Astrocyte (in vitro differentiated cells and primary cell): ENCODE measurements around the gene FSIP1. TPM values are rescaled to one million over a fixed set of nuclear protein-coding genes. Genes with fewer than 3 reads are reported as not detected.

ENCODE experiments used
- DNase-seq: peaks from one replicate; pipeline ENCODE4 v3.0.0-alpha.2; 2010; ENCODE audit warnings: low read depth
- FAIRE-seq: peaks from 2 replicates; lab custom pipeline; 2011; peaks lifted over from hg19 to GRCh38; lab: Jason Lieb, UNC
- H2AFZ ChIP-seq: 2 replicates; pipeline ENCODE4 v1.6.0; 2012; ENCODE audit warnings: low read depth, low read length, inconsistent platforms
- H3K27ac ChIP-seq: 2 replicates; pipeline ENCODE4 v1.5.1; 2011; ENCODE audit warnings: low read depth, low read length, inconsistent platforms
- H3K27me3 ChIP-seq: 2 replicates; pipeline ENCODE4 v1.6.0; 2011; ENCODE audit warnings: low read length, inconsistent platforms; ENCODE audit not compliant: insufficient read depth
- H3K36me3 ChIP-seq: 2 replicates; pipeline ENCODE4 v1.5.1; 2011; ENCODE audit warnings: low read length, inconsistent platforms; ENCODE audit not compliant: insufficient read depth
- H3K4me1 ChIP-seq: 2 replicates; pipeline ENCODE4 v1.5.1; 2011; ENCODE audit warnings: low read length, inconsistent platforms; ENCODE audit not compliant: insufficient read depth
- H3K4me2 ChIP-seq: 2 replicates; pipeline ENCODE4 v1.6.0; 2012; ENCODE audit warnings: low read length, inconsistent platforms
- H3K4me3 ChIP-seq: 2 replicates; pipeline ENCODE4 v1.5.1; 2011; ENCODE audit warnings: low read depth, mild to moderate bottlenecking, low read length, inconsistent platforms; ENCODE audit not compliant: insufficient read depth
- H3K79me2 ChIP-seq: 2 replicates; pipeline ENCODE4 v1.6.0; 2012; ENCODE audit warnings: mild to moderate bottlenecking, low read length, inconsistent platforms; ENCODE audit not compliant: insufficient read depth
- H3K9ac ChIP-seq: 2 replicates; pipeline ENCODE4 v1.6.0; 2012; ENCODE audit warnings: mild to moderate bottlenecking, low read length, inconsistent platforms
- H3K9me3 ChIP-seq: 2 replicates; pipeline ENCODE4 v1.5.1; 2012; ENCODE audit warnings: low read depth, mild to moderate bottlenecking, low read length, inconsistent platforms; ENCODE audit not compliant: insufficient read depth
- H4K20me1 ChIP-seq: 2 replicates; pipeline ENCODE4 v1.6.0; 2012; ENCODE audit warnings: low read length, inconsistent platforms; ENCODE audit not compliant: insufficient read depth
- H3K27ac Mint-ChIP-seq: one replicate; pipeline ENCODE4 v1.8.0; 2021; ENCODE audit warnings: mild to moderate bottlenecking, mixed read lengths; ENCODE audit not compliant: unreplicated experiment
- H3K27me3 Mint-ChIP-seq: one replicate; pipeline ENCODE4 v1.8.0; 2021; ENCODE audit warnings: low read depth, mixed read lengths; ENCODE audit not compliant: unreplicated experiment
- H3K36me3 Mint-ChIP-seq: one replicate; pipeline ENCODE4 v1.8.0; 2021; ENCODE audit warnings: low read depth, mixed read lengths; ENCODE audit not compliant: unreplicated experiment
- H3K4me1 Mint-ChIP-seq: one replicate; pipeline ENCODE4 v1.8.0; 2021; ENCODE audit warnings: low read depth, mixed read lengths; ENCODE audit not compliant: unreplicated experiment
- H3K4me3 Mint-ChIP-seq: one replicate; pipeline ENCODE4 v1.8.0; 2021; ENCODE audit warnings: mild to moderate bottlenecking, moderate library complexity, mixed read lengths; ENCODE audit not compliant: unreplicated experiment
- H3K9me3 Mint-ChIP-seq: one replicate; pipeline ENCODE4 v1.8.0; 2021; ENCODE audit warnings: mild to moderate bottlenecking, mixed read lengths; ENCODE audit not compliant: unreplicated experiment
- EZH2 ChIP-seq: IDR thresholded peaks from 2 replicates; pipeline ENCODE4 v1.6.1; 2012; ENCODE audit warnings: mild to moderate bottlenecking, low read length, inconsistent platforms; ENCODE audit not compliant: insufficient read depth
- total RNA-seq: library from RNA; stranded (reverse); gene quantifications from 2 replicates; pipeline ENCODE4 v1.2.1, GENCODE V29; 2021
- TF ChIP-seq, protein P1 (sequence below): IDR thresholded peaks from 2 replicates; pipeline ENCODE4 v1.5.1; 2011; ENCODE audit warnings: low read depth, mild to moderate bottlenecking, inconsistent platforms, low read length, moderate library complexity; ENCODE audit not compliant: insufficient read depth

The FSIP1 gene
- total RNA-seq, 1 donor from 2014 or later = 0.77 TPM

DNA sequence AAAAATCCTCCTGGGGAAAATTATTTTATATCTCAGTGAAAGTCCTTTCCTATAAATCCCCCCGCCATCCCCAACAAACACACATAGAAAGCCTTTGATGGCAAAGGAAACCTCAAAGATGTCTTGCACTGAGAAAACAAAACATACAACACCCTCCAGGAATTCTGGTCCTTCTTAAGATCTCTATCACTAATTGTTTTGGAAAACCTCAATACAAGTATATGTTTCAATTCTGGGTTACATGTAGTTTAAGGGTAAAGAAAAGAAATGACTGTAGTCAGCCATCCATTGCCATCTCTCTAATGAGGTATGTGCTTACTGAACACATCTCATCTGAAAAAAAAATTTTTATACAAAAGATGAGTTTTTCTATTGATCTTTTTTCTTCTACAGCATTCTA is 97.3 kb downstream of the FSIP1 start:
- TF ChIP-seq, protein P1, sequence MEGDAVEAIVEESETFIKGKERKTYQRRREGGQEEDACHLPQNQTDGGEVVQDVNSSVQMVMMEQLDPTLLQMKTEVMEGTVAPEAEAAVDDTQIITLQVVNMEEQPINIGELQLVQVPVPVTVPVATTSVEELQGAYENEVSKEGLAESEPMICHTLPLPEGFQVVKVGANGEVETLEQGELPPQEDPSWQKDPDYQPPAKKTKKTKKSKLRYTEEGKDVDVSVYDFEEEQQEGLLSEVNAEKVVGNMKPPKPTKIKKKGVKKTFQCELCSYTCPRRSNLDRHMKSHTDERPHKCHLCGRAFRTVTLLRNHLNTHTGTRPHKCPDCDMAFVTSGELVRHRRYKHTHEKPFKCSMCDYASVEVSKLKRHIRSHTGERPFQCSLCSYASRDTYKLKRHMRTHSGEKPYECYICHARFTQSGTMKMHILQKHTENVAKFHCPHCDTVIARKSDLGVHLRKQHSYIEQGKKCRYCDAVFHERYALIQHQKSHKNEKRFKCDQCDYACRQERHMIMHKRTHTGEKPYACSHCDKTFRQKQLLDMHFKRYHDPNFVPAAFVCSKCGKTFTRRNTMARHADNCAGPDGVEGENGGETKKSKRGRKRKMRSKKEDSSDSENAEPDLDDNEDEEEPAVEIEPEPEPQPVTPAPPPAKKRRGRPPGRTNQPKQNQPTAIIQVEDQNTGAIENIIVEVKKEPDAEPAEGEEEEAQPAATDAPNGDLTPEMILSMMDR = no peak
- no peak for TF ChIP-seq EZH2
- Histone ChIP-seq H3K9me3 (no peaks in the 10 kb centered on the region), H3K9ac (no peak overlapping the region), H2AFZ (no peak overlapping the region), H3K36me3 (no peaks in the 10 kb centered on the region), H3K79me2 (no peaks in the 10 kb centered on the region), H4K20me1 (no peaks in the 10 kb centered on the region), H3K4me3 (no peak overlapping the region), H3K27ac (no peak overlapping the region), H3K4me1 (peaks cover 3% of the 10 kb centered on the region), H3K27me3 (no peaks in the 10 kb centered on the region), H3K4me2 (no peak overlapping the region)
- DNase-seq (no peak), FAIRE-seq (no peak)
- Mint-ChIP-seq H3K36me3 (no peaks in the 10 kb centered on the region), H3K27ac (no peak overlapping the region), H3K27me3 (no peaks in the 10 kb centered on the region), H3K4me3 (no peak overlapping the region), H3K4me1 (peaks cover 21% of the 10 kb centered on the region), H3K9me3 (no peaks in the 10 kb centered on the region)

DNA sequence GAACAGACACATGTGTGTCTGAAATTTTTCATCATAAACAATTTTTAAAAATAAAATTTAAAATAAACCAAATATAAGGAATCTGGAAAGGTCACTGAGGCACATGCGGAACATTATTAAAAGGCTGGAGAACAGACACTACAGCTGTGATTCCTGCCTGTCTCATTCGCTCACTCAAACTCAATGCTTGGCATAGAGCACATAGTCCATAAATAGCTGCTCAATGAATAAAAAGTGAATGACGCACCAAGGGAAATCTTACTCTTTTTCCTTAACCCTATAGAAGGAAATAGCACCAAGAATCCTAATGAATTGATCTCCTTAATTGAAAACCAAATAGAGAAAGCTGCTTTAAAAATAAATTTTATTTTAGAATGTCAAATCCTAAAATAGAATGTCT is 98.4 kb downstream of the FSIP1 start:
- Histone ChIP-seq H4K20me1 (no peaks in the 10 kb centered on the region), H3K4me3 (no peak overlapping the region), H3K9ac (no peak overlapping the region), H3K79me2 (no peaks in the 10 kb centered on the region), H2AFZ (no peak overlapping the region), H3K36me3 (no peaks in the 10 kb centered on the region), H3K4me1 (peaks cover 3% of the 10 kb centered on the region), H3K9me3 (no peaks in the 10 kb centered on the region), H3K27ac (no peak overlapping the region), H3K4me2 (no peak overlapping the region), H3K27me3 (no peaks in the 10 kb centered on the region)
- Mint-ChIP-seq H3K4me1 (peaks cover 21% of the 10 kb centered on the region), H3K27ac (no peak overlapping the region), H3K27me3 (no peaks in the 10 kb centered on the region), H3K9me3 (no peaks in the 10 kb centered on the region), H3K4me3 (no peak overlapping the region), H3K36me3 (no peaks in the 10 kb centered on the region)
- TF ChIP-seq EZH2 = no peak
- TF ChIP-seq, protein P1 = no peak
- no peak for FAIRE-seq
- no peak for DNase-seq

DNA sequence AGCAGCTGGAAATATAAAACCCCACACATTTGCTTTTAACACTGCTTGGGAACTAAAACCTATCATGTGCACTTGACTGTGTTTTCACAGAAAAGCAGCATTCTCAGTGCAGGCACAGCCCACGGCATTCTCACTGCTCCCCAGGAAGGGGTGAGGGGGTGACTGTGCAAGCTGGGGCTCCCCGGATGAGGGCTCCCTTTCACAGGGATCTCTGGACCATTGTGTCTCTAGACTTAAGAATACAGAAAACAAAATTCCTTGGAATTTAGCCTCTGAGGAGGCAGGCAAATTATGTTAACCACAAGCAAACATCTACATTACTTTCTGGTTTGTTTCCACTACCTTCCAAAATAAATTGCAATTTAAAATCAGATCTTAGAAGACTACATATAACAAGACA is 100.3 kb downstream of the FSIP1 start:
- Histone ChIP-seq H3K4me2 (peak overlapping the region; percentile 20), H3K27ac (no peak overlapping the region), H3K27me3 (no peaks in the 10 kb centered on the region), H3K79me2 (no peaks in the 10 kb centered on the region), H3K9ac (no peak overlapping the region), H3K4me1 (peaks cover 3% of the 10 kb centered on the region), H3K4me3 (no peak overlapping the region), H3K36me3 (no peaks in the 10 kb centered on the region), H4K20me1 (no peaks in the 10 kb centered on the region), H3K9me3 (no peaks in the 10 kb centered on the region), H2AFZ (no peak overlapping the region)
- no peak for TF ChIP-seq EZH2
- DNase-seq (peak; percentile 40), FAIRE-seq (no peak)
- Mint-ChIP-seq H3K4me1 (peaks cover 23% of the 10 kb centered on the region), H3K9me3 (no peaks in the 10 kb centered on the region), H3K4me3 (no peak overlapping the region), H3K27ac (no peak overlapping the region), H3K36me3 (no peaks in the 10 kb centered on the region), H3K27me3 (no peaks in the 10 kb centered on the region)
